Fibroblast of peridontal ligament (primary cell): Measurements from ENCODE around the gene EVC.
A peak's percentile ranks its signal among the peaks of the same experiment; 100 is the strongest.
"Not testable (repeated sequence)": the region's sequence is repeated elsewhere in the genome, so short reads cannot be mapped to it uniquely, and the experiment has no call there.

Experiments used
- DNase-seq: peaks from one replicate; pipeline ENCODE4 v3.0.0-alpha.2; 2010; ENCODE audit errors: extremely low read depth

Gene EVC

GRCh38 chr4:5842456-5842855 is 131.5 kb downstream of the EVC start:
- no peak for DNase-seq

DNA sequence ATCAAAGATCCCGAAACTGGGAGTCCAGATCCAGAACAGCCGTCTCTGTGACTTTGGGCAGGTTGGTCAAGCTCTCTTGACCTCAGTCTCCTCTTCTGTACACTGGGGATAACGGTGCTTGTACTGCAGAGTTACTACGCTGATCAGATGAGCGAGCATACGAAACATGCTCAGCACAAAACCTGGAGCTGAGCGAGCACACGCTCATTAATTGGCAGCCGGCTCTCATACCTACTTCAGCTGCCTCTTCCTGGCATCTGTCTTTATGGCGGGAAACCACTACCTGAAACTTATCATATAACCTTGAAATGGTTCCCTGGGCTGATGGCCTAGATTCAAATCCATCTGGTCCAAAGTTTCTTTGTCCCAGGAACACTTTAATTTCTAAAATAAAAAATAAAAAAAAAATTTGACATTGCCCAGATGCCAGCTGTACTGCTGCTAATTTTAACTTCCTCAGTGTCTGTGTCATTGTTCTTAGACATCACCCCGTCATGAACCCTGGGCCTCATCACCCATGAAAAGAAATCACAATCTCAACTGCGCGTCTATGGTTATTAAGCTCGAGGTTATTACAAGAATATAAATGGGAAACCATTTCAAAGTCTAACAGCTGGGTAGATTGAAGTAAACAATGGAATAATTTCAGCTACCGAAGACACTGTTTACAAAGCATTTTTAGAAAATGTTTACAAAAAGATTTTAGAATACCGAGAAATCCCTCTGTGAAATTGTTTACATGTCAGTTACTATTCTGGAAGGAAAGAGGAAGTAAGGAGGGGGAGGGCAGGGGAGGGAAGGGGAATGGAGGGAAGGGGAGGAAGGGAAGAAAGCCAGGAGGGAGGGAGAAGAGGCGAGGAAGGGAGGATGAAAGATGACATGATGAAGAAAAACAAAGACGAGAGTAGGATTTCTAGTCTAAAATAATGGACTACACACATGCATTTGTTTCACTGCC is 132.9 kb downstream of the EVC start:
- no peak for DNase-seq

DNA sequence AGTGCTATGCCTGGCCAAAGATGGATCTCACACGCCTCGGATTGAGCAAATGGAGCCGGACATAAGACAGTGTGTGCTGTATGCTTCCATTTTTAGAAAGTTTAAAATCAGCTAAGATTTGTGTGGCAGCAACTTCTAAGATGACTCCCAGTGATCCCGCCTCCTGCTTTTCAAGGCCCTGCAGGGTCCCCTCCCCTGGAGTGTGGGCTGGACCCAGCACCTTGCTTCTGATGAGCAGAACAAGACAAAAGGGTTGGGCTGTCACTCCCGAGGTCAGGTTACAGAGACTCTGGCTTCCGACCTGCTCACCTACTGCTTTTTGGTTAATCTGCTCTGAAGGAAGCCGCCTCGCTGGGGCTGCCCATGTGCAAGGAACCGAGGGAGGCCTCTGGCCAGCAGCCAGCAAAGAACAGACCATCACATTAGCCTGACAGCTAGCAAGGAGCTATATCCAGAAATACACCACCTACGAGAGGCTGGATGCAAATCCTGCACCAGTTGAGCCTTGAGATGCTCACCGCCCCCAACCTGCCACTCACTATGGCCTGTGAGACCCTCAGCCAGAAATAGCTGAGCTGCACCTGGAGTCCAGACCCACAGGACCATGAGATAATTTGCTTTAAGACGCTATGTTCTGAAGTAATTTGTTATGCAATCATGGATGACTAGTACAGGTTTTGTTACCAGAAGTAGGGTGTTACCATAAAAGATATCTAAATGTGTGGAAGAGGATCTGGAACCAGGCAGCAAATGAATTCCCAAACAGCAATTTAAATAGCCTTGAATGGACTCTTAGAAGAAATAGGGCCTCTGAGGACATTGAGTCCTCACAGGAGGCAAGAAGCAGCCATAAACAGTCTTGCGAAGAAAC is 134.3 kb downstream of the EVC start:
- no peak for DNase-seq

DNA sequence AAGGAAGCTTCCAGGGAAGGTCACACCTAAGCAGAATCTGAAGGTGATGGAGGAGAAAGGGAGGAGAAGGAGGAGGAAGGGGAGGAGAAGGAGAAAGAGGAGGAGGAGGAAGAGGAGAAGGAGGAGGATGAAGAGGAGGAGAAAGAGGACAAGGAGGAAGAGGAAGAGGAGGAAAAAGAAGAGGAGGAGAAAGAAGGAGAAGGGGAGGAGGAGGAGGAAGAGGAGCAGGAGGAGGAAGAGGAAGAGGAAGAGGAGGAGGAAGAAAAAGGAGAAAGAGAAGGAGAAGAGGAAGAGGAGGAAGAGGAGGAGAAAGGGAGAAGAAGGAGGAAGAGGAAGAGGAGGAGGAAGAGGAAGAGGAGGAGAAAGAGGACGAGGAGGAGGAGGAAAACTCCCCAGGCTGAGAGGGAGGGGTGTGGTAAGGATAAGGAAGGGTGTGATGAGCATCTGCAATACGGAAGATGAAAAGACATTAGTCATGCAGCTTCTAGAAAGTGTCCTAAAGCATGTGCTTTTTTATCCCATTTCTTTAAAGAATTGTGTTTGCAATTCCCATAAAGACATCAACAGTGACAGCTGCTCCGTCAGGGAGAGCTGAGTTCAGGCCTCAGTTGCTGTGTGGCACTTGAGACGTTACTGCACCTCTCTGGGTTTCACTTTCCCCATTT is 140.8 kb downstream of the EVC start:
- DNase-seq = no peak

DNA sequence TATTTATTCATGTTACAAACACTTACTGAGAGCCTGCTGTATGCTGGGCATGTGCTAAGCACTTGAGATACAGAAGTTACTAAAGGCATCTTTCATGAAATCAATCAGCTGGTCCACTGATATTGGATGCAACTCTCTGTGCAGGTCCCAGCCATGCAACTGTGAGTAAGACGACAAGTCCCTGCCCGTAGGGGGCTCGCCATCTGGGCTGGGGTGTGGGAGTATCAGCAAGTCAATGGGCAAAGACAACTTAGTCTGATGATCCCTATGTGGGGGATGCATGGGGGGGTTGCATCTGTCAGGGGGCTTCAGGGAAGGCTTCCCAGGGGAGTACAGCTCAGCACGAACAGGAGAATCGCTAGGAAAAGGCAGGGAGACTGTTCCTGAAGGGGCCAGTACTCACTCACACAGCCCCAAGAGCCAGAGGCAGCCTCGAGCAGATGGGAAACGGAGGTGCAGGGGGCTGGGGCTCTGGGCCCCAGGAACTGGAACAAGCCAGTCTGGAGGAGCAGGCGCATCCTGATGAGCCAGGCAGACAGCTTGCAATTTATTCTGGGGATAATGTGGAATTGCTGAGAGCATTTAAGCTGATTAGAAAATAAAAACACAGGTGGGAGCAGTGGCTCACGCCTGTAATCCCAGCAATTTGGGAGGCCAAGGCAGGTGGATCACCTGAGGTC is 141.7 kb downstream of the EVC start:
- no peak for DNase-seq

DNA sequence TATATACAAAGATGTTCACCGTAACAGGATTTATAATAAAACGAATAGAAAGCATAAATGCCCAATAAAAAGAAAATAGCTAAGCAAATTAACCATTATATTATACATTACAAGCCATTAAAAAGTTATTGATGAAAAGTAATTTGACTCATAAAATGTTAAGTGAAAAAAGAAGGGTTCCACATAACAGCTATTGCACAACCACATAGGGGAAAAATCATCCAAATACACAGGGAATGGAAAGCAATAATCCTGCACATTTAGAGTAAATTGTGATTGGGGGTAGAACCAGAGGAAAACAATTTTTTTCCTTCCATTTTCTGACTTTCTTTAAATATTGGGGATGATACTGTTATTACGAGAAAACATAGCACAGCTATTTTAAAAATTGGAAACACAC is 143.9 kb downstream of the EVC start:
- DNase-seq = no peak

GRCh38 chr4:5856362-5856761 is 145.4 kb downstream of the EVC start:
- DNase-seq = not testable (repeated sequence)

DNA sequence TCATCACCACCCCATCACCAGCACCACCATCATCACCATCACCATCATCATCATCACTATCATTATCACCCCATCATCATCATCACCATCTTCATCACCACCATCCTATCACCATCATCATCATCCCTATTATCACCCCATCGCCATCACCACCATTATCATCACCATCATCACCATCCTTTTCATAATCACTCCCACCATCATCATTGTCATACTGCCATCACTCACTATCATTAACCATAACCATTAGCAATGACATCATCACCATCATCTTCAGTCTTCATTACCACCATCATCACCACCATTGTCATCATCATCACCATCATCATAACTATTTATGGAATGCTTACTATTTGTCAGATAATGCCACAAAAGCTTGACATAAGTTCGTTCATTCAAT is 146.2 kb downstream of the EVC start:
- no peak for DNase-seq

GRCh38 chr4:5858020-5858769 is 147.2 kb downstream of the EVC start:
- no peak for DNase-seq

- peak; percentile 66 for DNase-seq
Observed at GRCh38 chr4:5863461-5864113, 152.6 kb downstream of the EVC start.
